22Rv1 (cell line): Measurements from ENCODE around the gene ALDH5A1.

Experiments used
- H3K27ac ChIP-seq: fragments of 450-650 bp; 2 replicates; pipeline ENCODE4 v1.5.1; 2017
- ZFX ChIP-seq: fragments of 450-650 bp; IDR thresholded peaks from 2 replicates; pipeline ENCODE4 v1.6.1; 2017; ENCODE audit warnings: antibody characterized with exemption, borderline replicate concordance
- TF ChIP-seq, protein P1 (sequence below): fragments of 450-650 bp; IDR thresholded peaks from 2 replicates; pipeline ENCODE4 v1.5.1; 2017; ENCODE audit warnings: mild to moderate bottlenecking

ALDH5A1 gene

DNA sequence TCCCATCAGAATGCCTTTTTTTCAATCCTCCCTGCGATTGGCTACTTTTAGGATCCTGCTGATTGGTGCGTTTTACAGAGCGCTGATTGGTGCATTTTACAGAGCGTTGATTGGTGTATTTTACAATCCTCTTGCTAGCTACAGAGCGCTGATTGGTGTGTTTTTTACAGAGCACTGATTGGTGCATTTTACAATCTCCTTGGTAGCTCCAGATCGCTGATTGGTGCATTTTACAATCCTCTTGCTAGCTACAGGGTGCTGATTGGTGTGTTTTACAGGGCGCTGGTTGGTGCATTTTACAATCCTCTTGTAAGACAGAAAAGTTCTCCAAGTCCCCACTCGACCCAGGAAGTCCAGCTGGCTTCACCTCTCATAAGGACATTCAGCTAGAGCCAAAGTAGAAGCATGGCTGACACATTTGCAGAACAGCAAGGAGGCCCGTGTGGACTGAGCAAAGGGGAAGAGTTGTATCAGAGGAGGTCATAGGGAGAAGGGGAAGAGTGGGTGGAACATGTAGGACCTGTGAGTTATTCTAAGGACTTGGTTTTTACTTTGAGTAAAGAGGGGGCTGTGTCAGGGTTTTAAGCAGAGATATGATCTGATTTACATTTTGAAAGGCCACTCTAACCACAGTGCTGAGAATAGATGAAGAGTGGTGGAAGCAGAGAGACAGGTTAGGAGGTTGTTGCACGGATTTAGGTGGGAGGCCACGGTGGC, 2.6 kb downstream of the ALDH5A1 start:
- TF ChIP-seq, protein P1, sequence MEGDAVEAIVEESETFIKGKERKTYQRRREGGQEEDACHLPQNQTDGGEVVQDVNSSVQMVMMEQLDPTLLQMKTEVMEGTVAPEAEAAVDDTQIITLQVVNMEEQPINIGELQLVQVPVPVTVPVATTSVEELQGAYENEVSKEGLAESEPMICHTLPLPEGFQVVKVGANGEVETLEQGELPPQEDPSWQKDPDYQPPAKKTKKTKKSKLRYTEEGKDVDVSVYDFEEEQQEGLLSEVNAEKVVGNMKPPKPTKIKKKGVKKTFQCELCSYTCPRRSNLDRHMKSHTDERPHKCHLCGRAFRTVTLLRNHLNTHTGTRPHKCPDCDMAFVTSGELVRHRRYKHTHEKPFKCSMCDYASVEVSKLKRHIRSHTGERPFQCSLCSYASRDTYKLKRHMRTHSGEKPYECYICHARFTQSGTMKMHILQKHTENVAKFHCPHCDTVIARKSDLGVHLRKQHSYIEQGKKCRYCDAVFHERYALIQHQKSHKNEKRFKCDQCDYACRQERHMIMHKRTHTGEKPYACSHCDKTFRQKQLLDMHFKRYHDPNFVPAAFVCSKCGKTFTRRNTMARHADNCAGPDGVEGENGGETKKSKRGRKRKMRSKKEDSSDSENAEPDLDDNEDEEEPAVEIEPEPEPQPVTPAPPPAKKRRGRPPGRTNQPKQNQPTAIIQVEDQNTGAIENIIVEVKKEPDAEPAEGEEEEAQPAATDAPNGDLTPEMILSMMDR = no peak
- no peak for TF ChIP-seq ZFX
- no peak overlapping the region for H3K27ac ChIP-seq

DNA sequence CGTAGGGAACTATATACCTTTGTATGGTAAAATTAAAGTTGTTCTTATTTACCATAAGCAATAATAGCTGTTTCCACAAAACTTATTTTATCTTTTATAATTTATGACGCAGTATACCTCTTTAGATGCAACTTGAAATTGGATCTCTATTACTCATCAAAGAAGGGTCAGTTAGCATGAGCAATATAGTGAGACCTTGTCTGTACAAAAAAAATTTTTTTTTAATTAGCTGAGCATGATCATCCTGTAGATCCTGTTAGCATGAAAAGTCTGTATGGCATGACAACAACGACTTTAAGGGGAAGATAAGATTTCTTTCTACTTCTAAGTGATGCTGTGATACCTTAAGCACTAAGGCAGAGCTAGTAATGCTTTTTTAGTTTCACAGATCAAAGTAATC, 5.9 kb downstream of the ALDH5A1 start:
- no peak overlapping the region for H3K27ac ChIP-seq
- TF ChIP-seq, protein P1 = no peak
- no peak for TF ChIP-seq ZFX

DNA sequence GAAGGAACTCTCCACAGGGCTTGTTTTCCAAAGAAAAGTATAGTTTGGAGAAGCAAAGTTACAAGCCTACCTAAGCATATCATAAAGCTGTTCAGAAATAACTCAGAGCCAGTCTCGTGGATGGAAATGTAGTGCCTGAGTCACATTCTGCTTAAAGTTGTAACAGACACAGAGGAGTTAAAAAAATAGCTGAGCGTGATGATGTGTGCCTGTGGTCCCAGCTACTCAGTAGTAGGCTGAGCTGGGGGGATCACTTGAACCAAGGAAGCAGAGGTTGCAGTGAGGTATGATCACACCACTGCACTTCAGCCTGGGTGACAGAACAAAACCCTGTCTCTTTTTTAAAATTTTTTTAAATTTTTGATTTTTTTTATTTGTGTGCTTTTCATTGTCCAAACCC, 6.6 kb downstream of the ALDH5A1 start:
- TF ChIP-seq, protein P1 = no peak
- no peak for TF ChIP-seq ZFX

DNA sequence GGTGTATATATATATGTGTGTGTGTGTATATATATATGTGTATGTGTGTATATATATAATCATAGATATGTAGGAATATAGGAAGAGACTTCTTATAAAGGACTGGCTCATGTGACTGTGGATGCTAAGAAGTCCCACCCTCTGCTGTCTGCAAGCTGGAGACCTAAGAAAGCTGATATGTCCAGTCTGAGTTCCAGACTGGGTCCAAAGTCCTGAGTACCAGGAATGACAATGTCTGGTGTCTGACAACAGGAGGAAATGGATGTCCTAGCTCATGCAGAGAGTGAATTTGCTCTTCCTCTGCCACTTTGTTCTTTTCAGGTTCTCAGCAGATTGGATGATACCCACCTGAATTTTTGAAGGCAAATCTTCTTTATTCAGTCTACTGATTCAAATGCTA, 7.1 kb downstream of the ALDH5A1 start:
- no peak overlapping the region for H3K27ac ChIP-seq
- TF ChIP-seq, protein P1 = no peak
- TF ChIP-seq ZFX = no peak

More for the DNA sequence above, 6.6 kb downstream of the ALDH5A1 start:
- no peak overlapping the region for H3K27ac ChIP-seq

DNA sequence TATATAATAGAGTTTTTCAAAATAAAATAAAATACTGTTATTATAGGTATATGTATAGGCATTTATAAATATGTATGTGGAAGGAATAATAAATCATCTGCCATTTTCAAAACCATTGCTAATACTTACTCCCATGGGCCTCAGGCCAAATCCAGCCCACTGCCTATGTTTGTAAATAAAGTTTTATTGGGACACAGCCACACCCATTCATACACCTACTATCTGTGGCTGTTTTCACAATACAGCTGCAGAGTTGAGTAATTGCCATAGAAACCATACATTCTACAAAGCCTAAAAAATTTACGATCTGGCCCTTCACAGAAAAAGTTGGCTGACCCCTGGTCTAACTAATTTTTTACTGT, 9.5 kb downstream of the ALDH5A1 start:
- no peak overlapping the region for H3K27ac ChIP-seq
- no peak for TF ChIP-seq ZFX
- TF ChIP-seq, protein P1 = no peak

DNA sequence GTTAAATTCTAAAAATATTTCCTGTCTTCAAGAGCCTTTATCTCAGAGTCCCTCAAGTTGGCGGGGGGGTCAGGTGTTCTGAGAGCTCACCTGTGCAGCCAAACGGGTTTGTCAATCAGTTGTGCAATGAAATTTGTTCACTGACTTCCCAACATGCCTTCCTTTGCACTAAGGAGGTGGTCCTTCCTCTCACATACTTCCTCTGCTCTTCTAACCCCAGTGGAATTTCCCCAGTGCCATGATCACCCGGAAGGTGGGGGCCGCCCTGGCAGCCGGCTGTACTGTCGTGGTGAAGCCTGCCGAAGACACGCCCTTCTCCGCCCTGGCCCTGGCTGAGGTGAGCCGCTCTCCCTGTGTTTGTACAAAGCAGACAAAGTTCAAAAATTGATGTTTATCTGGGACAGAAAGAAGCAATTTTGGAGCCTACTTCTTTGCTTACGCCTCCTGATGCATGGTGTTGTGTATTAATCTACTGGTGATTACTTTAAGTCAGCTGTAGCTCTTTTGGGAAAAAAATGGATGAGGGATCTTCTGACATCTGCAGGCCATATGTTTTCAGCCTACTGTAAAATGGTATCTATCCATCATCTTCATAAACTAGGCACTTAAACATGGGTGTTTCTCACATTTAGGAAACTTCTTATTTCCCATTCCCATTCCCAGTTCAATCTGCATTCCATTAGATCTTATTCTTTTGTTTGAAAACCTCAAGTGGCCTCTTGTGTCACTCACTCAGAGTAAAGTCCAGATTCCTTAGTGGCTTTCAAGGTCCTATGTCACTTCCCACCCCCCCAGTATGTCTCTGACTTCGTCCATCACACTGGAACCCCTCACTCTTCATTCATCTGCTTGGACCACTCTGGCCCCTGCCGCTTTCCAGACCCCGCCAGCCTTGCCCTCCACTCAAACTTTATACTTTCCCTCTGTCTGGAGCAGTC, 10.1 kb downstream of the ALDH5A1 start:
- no peak overlapping the region for H3K27ac ChIP-seq
- TF ChIP-seq, protein P1 = no peak
- TF ChIP-seq ZFX = no peak
